ENCODE results near the gene DPEP2NB. TPM values are rescaled to one million over a fixed set of nuclear protein-coding genes. Genes with fewer than 3 reads are reported as not detected.
A peak's percentile ranks its signal among the peaks of the same experiment; 100 is the strongest.

DPEP2NB gene
- total RNA-seq, 4 donors from 2014 or later: not detected

- 68% methylated on average over 11 of the region's 11 CpGs for WGBS
Observed at GRCh38 chr16:67987460-67988160, 28.1 kb downstream of the DPEP2NB start.

DNA sequence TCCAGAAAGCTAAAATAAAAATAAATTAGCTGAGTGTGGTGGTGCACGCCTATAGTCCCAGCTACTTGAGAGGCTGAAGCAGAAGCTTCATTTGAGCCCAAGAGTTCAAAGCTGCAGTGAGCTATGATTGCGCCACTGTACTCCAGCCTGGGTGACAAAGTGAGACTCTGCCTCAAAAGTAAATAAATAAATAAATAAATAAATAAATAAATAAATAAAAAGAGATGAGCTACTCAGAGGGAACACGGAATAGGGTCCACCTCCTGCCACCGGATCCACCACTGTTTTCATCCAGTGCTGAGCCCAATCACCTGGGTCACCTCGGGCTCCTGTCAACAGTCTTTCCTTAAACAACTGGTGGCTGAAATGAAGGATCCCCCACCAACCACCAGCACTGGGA lies 28.8 kb downstream of the DPEP2NB start:
- H3K27ac ChIP-seq: no peak overlapping the region
- no peaks in the 10 kb centered on the region for H3K9me3 ChIP-seq
- H3K4me1 ChIP-seq: no peaks in the 10 kb centered on the region
- no peak overlapping the region for H3K4me3 ChIP-seq
- WGBS: 89% methylated on average over 5 of the region's 5 CpGs
- no peaks in the 10 kb centered on the region for H3K27me3 ChIP-seq
- DNase-seq (ENCODE audit: low spot score in 2 of 2): no peak
- TF ChIP-seq EP300 (IDR thresholded peaks at IDR 0.05): no peak
- TF ChIP-seq CTCF (IDR thresholded peaks at IDR 0.05): no peak
- TF ChIP-seq POLR2AphosphoS5 (IDR thresholded peaks at IDR 0.05): no peak
- TF ChIP-seq POLR2A (IDR thresholded peaks at IDR 0.05): no peak
- H3K36me3 ChIP-seq: no peaks in the 10 kb centered on the region

More at GRCh38 chr16:67987460-67988160, 28.1 kb downstream of the DPEP2NB start:
- no peak overlapping the region for H3K4me3 ChIP-seq
- H3K4me1 ChIP-seq: no peaks in the 10 kb centered on the region
- H3K27me3 ChIP-seq: no peaks in the 10 kb centered on the region
- no peaks in the 10 kb centered on the region for H3K36me3 ChIP-seq
- no peak for DNase-seq (ENCODE audit: low spot score in 2 of 2)
- H3K27ac ChIP-seq: no peak overlapping the region
- TF ChIP-seq POLR2AphosphoS5 (IDR thresholded peaks at IDR 0.05) (no peak), EP300 (IDR thresholded peaks at IDR 0.05) (no peak)
- no peaks in the 10 kb centered on the region for H3K9me3 ChIP-seq

DNA sequence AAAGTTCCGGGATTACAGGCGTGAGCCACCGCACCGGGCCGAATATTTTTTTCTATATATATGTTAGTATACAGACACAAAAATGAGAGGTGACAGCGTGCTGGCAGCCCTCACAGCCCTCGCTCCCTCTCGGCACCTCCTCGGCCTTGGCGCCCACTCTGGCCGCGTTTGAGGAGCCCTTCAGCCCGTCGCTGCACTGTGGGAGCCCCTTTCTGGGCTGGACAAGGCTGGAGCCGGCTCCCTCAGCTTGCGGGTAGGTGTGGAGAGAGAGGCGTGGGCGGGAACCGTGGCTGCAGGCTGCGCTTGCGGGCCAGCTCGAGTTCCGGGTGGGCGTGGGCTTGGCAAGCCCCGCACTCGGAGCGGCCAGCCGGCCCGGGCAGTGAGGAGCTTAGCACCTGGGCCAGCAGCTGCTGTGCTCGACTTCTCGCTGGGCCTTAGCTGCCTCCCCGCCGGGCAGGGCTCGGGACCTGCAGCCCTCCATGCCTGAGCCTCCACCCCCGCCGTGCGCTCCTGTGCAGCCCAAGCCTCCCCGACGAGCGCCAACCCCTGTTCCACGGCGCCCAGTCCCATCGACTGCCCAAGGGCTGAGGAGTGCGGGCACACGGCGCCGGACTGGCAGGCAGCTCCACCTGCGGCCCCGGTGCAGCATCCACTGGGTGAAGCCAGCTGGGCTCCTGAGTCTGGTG lies 33.6 kb downstream of the DPEP2NB start:
- no peak for DNase-seq (ENCODE audit: low spot score in 2 of 2)
- 95% methylated on average over 20 of the region's 49 CpGs for WGBS
- no peak overlapping the region for H3K27ac ChIP-seq
- no peaks in the 10 kb centered on the region for H3K4me1 ChIP-seq
- no peaks in the 10 kb centered on the region for H3K36me3 ChIP-seq
- peaks cover 6% of the 10 kb centered on the region for H3K27me3 ChIP-seq
- no peaks in the 10 kb centered on the region for H3K9me3 ChIP-seq
- no peak for TF ChIP-seq POLR2AphosphoS5 (IDR thresholded peaks at IDR 0.05)
- TF ChIP-seq POLR2A (IDR thresholded peaks at IDR 0.05): no peak
- no peak for TF ChIP-seq CTCF (IDR thresholded peaks at IDR 0.05)
- TF ChIP-seq EP300 (IDR thresholded peaks at IDR 0.05): no peak
- H3K4me3 ChIP-seq: no peak overlapping the region

GRCh38 chr16:67979955-67980678 lies 35.6 kb downstream of the DPEP2NB start, which contains the start of gene DPEP3:
DPEP3 (minus strand) TSS chr16:67980499; CDS start chr16:67980380, 119 bp downstream.
- Histone ChIP-seq H3K27ac (no peak within 1 kb of the TSS), H3K27me3 (peaks cover 6% of the 10 kb centered on the region), H3K36me3 (no peaks in the 10 kb centered on the region), H3K4me3 (no peak within 1 kb of the TSS), H3K9me3 (no peaks in the 10 kb centered on the region), H3K4me1 (no peaks in the 10 kb centered on the region)
- WGBS: 77% methylated on average over 30 of the region's 62 CpGs
- peak in 1 of 2 donors; percentile 53 for DNase-seq (ENCODE audit: low spot score in 2 of 2)
- peak in 1 of 2 donors; percentile 16 for TF ChIP-seq CTCF (IDR thresholded peaks at IDR 0.05)
- no peak for TF ChIP-seq POLR2AphosphoS5 (IDR thresholded peaks at IDR 0.05)
- no peak for TF ChIP-seq POLR2A (IDR thresholded peaks at IDR 0.05)

- WGBS: 90% methylated on average over 8 of the region's 9 CpGs
- no peaks in the 10 kb centered on the region for H3K9me3 ChIP-seq
- no peaks in the 10 kb centered on the region for H3K4me1 ChIP-seq
- no peak overlapping the region for H3K4me3 ChIP-seq
- H3K36me3 ChIP-seq: no peaks in the 10 kb centered on the region
- no peak for DNase-seq (ENCODE audit: low spot score in 2 of 2)
- H3K27ac ChIP-seq: no peak overlapping the region
- TF ChIP-seq POLR2AphosphoS5 (IDR thresholded peaks at IDR 0.05): no peak
- no peak for TF ChIP-seq POLR2A (IDR thresholded peaks at IDR 0.05)
- TF ChIP-seq EP300 (IDR thresholded peaks at IDR 0.05): no peak
- peaks cover 6% of the 10 kb centered on the region for H3K27me3 ChIP-seq
Observed at GRCh38 chr16:67977469-67978227, 38.1 kb downstream of the DPEP2NB start.
